A549 treated with GW870086 at 1 μM for 4 hours (cell line): ENCODE measurements around the gene VAMP7. TPM values are rescaled to one million over a fixed set of nuclear protein-coding genes. Genes with fewer than 3 reads are reported as not detected.

Experiments
- total RNA-seq: library from RNA; stranded (reverse); fragments of 200-300 nt; extraction: Qiagen RNA extraction; gene quantifications from 5 replicates; pipeline ENCODE4 v1.2.3, GENCODE V29; 2022; ENCODE audit warnings: low read depth

Gene VAMP7, protein sequence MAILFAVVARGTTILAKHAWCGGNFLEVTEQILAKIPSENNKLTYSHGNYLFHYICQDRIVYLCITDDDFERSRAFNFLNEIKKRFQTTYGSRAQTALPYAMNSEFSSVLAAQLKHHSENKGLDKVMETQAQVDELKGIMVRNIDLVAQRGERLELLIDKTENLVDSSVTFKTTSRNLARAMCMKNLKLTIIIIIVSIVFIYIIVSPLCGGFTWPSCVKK
- 27.1 to 34.0 TPM (median 31.7 TPM) in 5 replicates for total RNA-seq

DNA sequence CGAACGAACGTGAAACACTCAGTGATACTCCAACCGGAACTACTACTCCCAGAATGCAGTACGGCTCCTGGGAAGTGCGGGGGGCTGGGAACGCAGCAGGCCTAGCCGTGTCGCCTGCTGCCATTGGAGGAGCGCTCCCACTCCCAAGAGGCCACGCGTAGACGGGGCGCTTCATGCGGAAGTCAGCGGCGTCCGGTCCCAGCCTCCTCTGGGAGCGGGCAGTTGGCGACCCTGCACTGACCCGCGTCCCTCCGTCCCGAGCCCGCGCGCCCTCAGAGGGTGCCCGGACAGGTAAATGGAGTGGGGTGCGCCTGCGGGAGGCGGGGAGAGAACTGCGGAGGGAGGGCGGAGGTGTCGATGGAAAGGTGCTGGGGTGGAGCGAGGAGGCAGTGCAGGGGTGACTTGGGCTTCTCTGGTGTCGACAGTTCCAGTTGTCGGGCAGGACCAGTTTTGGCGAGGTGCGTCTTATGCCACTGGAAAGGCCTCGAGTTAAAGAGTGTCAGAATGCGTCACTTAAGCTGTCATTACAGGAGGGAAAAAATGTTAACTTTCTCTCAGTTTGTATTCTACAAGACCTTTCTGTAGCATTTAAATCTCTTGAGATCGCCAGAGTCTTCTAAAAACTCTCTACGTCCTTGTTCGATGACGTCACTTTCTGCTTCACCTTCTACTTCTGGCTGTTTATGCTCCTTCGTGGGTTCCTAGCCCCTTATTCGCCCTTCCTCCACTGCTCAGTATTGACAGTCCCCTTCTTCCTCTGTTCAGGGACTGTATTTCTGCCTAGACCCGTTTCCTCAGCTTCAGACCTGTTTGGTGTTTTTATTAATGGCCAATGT lies at the start of gene VAMP7:
Gene VAMP7 (plus strand): TSS at position 188 of the 836 bp plus-strand sequence. CDS start 8,122 bp downstream, outside the sequence.

Other genes with a start within 250 kb of the VAMP7 start
- gene IL9R, start 116.4 kb downstream of the VAMP7 start, total RNA-seq = 0.14 to 0.34 TPM (median 0.19 TPM) in 5 replicates